T-helper 1 cell treated with Interleukin-12 subunit alpha and Interleukin-12 subunit beta and Interleukin-4 antibody, amounts not matched to agents 30 μg/mL and 1 μg/mL, for 36 hours (primary cell): ENCODE results near the gene GDF7.

Source experiments
- H3K27ac Mint-ChIP-seq: one replicate; pipeline ENCODE4 v1.8.0; 2021; ENCODE audit warnings: mild to moderate bottlenecking, mixed read lengths
- H3K27me3 Mint-ChIP-seq: one replicate; pipeline ENCODE4 v1.8.0; 2021; ENCODE audit warnings: low read depth, mixed read lengths
- H3K36me3 Mint-ChIP-seq: one replicate; pipeline ENCODE4 v1.8.0; 2021; ENCODE audit warnings: low read depth, mixed read lengths
- H3K4me1 Mint-ChIP-seq: one replicate; pipeline ENCODE4 v1.8.0; 2021; ENCODE audit warnings: low read depth, mixed read lengths
- H3K4me3 Mint-ChIP-seq: one replicate; pipeline ENCODE4 v1.8.0; 2021; ENCODE audit warnings: mild to moderate bottlenecking, moderate library complexity, mixed read lengths
- H3K9me3 Mint-ChIP-seq: one replicate; pipeline ENCODE4 v1.8.0; 2021; ENCODE audit warnings: mixed read lengths

The GDF7 gene

DNA sequence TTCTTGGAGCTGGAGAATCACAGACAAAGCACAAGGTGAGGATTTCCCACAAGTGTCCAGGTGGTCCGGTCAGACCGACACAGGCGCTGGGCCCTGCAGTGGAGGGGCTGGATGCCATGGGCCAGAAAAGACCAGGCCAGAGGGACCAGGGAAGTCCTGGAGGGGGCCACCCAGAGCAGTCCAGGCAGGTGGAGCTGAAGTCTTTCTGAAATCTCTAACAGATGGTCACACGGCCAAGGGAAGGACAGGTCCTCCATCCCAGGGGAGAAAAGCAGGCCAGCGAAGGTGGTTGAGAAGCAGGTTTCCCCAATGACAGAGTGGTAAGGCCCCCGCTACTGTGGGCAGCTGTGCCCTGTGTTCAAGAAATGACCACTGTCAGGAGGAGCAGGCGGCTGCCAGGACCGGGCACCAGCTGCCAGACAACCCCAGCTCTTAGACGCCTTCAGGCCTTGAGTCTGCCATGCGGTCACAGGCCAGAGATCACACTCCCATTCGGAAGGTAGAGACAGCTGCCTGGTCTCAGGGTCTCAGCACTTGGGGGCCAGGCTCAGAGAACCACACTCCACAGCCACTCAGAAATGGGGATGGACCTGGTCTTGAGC lies 42.0 kb upstream of the GDF7 start:
- no peak overlapping the region for H3K4me3 Mint-ChIP-seq
- H3K27ac Mint-ChIP-seq, result no peak overlapping the region
- no peaks in the 10 kb centered on the region for H3K27me3 Mint-ChIP-seq
- H3K9me3 Mint-ChIP-seq, result no peaks in the 10 kb centered on the region
- H3K36me3 Mint-ChIP-seq, result no peaks in the 10 kb centered on the region
- no peaks in the 10 kb centered on the region for H3K4me1 Mint-ChIP-seq

DNA sequence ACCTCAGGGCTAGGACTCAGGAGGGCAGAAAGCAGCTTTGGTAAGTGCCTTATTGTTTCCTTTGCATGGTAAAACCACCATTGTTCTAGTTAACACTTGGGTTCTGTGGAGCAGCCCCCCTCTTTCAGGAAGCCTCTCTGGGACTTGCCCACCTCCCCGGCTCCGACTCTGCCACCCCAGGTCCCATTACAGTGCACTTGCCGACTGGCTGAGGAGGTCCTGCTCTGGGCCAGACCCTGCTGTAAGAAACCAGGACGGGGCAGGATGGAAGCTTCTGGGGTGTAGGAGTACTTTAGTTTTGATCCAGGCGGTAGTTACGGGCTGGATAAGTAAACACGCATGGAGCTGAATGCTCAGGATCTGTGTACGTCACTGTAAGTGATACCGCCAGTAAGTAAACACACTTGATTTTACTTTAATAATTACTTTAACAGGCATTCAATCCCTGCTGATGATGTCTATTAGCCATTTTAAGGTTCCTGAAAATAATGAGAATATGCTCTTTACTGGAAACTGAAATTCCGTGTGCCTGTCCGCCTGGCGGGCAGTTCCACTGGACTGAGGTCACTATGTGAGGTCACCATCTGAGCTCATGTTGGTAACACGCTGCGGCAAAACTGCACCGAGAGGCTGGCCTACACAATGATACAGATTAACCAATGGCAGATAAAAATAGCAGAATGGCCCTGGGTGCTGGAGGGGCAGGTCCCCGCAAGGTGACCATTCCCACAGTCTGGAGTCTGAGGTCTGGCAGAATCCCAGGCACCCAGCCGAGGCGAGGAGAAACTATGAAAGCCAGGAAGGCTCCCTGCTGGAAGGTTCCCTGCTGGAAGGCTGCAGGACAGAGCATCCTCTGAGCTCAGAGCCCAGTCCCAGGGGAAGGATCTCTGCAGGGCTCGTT lies 41.2 kb upstream of the GDF7 start:
- Mint-ChIP-seq H3K4me1 (no peaks in the 10 kb centered on the region), H3K9me3 (no peaks in the 10 kb centered on the region), H3K4me3 (no peak overlapping the region), H3K36me3 (no peaks in the 10 kb centered on the region), H3K27ac (no peak overlapping the region), H3K27me3 (no peaks in the 10 kb centered on the region)

DNA sequence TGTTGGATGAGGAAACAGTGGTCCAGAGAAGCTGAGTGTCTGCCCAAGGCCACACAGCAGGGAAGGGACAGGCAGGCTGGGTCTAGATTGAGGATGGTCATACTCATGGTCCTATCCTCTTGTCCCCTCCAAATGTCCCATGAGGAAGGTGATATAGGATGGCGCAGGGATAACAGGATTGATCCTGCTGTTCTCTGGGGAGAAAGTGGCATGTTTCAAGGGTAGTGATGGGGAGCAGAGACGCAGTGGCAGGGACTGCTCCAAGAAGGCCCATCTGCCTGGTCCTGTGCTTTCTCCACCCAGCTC lies 40.6 kb upstream of the GDF7 start:
- no peak overlapping the region for H3K27ac Mint-ChIP-seq
- H3K4me1 Mint-ChIP-seq, result no peaks in the 10 kb centered on the region
- no peaks in the 10 kb centered on the region for H3K9me3 Mint-ChIP-seq
- no peak overlapping the region for H3K4me3 Mint-ChIP-seq
- H3K36me3 Mint-ChIP-seq, result no peaks in the 10 kb centered on the region
- H3K27me3 Mint-ChIP-seq, result no peaks in the 10 kb centered on the region

DNA sequence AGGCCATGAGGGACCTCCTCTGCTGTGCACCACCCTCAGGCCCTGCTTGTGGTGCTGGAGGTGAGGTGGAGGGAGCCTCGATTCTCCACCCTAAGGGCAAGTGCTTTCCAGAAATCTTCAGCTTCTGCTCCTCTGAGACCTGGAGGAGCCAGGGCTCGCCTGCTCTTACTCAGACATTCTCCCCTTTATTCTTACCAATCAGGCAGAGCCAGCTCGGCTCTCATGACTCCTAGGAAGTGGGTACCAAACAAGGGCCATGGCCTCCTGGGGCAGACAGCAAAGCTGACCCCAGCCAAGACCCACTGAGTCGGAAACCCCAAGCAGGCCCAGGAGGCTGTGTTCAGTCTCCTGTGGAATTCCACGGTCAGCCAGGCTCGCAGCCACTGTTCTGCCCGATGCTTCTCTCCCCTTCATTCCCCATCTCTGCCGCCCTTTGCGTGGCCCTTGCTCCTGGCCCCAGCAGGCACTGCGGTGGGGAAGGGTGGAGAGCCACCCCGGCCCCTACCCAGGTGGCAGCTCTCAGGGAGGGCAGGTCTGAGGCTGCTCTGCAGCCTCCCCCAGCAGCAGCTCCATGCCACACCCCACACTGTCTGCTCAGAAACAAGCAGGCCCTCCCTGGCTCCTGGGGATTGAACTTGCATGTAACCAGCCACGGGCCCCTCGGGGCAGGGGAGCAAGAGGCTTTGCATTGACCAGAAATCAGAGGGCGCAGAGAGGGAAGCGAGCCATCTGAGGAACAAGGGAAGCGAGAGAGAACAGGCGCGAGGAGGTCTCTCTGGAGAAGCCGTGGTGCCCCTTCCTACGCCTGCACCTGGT lies 40.0 kb upstream of the GDF7 start:
- Mint-ChIP-seq H3K36me3 (no peaks in the 10 kb centered on the region), H3K4me1 (no peaks in the 10 kb centered on the region), H3K9me3 (no peaks in the 10 kb centered on the region), H3K27ac (no peak overlapping the region), H3K27me3 (no peaks in the 10 kb centered on the region), H3K4me3 (no peak overlapping the region)

DNA sequence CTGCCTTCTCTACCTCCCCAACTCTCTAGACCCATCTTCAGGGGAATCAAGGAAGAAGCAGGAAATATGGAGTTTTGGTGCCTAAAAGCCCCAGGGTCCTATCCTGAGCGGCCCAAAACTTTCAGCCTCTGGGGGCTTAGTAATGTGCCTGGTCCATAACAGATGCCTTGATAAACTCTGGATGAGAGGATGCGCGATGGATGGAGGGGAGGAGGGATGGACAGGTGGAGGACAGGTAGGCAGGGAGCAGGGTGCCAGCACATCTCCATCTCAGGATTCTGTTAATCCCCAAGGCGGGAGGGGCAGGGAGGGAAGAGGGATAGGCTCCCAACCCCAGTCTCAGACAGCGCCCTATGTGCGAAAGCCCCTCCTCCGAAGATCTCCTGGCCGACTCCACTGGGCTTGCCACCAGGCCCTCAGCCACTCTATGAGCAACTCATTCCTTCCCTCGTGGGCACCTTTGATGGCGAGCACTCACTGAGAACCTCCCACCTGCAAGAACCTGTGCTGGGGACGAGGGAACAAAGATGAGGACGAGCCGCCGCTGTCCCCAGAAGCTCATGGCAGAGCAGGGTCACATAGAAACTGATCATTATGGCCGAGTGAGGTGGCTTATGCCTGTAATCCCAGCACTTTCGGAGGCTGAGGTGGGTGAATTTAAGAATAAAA lies 39.1 kb upstream of the GDF7 start:
- Mint-ChIP-seq H3K4me1 (no peaks in the 10 kb centered on the region), H3K4me3 (no peak overlapping the region), H3K36me3 (no peaks in the 10 kb centered on the region), H3K27me3 (no peaks in the 10 kb centered on the region), H3K9me3 (no peaks in the 10 kb centered on the region), H3K27ac (no peak overlapping the region)

DNA sequence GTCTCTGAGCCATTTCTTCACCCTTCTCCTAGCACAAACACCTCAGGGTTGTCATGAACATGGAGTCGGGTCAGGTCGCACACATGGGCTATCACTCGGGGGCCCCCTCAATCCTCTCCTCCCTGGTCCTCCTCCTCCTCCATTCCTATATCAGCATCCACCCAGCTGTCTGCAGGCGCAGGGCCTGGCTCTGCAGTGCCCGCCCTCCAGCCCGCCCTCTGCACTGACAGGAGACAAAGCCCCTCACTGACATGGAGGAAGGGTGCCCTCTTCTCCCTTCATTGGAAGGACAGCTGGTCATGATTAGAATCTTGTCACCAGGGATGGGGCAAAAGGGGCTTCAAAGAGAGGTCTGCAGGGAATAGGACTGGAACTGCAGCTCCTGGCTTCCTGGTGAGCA lies 37.8 kb upstream of the GDF7 start:
- Mint-ChIP-seq H3K4me1 (no peaks in the 10 kb centered on the region), H3K9me3 (no peaks in the 10 kb centered on the region), H3K4me3 (no peak overlapping the region), H3K27ac (no peak overlapping the region), H3K27me3 (no peaks in the 10 kb centered on the region), H3K36me3 (no peaks in the 10 kb centered on the region)

DNA sequence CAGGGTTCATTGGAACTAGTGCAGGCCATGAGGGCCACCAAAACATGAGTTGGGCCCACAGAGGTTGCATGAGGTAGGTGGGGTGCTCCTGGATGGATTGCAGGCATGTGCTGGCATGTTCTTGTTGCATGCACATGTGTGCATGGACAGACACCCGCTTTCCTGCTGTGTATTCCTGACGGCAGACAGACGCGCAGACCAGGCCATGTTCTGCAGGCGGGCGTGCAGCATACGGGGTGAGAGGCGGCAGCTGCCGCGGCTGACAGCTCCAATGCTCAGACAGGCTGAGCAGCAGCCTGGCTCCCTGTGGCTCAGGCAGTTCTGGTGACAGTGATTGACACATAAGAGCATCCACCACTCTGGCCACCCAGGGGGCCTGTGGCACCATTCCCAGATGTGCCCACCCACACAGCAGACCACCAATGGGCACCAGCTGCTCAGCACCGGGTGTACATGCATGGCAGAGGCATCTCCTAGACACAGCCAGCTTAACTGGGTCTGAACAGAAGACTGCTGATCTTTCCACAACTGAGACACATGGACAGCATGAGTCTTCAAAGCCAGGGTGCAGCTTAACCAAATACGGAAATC lies 37.3 kb upstream of the GDF7 start:
- Mint-ChIP-seq H3K4me1 (no peaks in the 10 kb centered on the region), H3K4me3 (no peak overlapping the region), H3K36me3 (no peaks in the 10 kb centered on the region), H3K27me3 (no peaks in the 10 kb centered on the region), H3K27ac (no peak overlapping the region), H3K9me3 (no peaks in the 10 kb centered on the region)

DNA sequence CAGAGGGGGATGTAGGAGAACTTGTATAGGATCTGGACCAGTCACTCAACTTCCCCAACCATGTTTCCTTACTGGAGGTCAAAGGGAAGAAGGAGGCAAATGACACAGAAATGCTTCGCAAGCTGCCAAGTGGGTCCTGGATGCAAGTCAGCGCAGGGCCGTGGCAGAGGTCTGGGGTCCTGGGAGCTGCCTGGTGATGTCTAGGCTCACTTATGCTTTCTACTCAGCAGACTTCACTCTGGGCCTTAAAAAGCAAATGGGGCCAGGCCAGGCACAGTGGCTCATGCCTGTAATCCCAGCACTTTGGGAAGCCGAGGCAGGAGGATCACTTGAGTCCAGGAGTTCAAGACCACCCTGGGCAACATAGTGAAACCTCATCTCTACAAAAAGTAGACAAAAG lies 36.0 kb upstream of the GDF7 start:
- Mint-ChIP-seq H3K9me3 (no peaks in the 10 kb centered on the region), H3K36me3 (no peaks in the 10 kb centered on the region), H3K27me3 (no peaks in the 10 kb centered on the region), H3K4me3 (no peak overlapping the region), H3K27ac (no peak overlapping the region), H3K4me1 (no peaks in the 10 kb centered on the region)

DNA sequence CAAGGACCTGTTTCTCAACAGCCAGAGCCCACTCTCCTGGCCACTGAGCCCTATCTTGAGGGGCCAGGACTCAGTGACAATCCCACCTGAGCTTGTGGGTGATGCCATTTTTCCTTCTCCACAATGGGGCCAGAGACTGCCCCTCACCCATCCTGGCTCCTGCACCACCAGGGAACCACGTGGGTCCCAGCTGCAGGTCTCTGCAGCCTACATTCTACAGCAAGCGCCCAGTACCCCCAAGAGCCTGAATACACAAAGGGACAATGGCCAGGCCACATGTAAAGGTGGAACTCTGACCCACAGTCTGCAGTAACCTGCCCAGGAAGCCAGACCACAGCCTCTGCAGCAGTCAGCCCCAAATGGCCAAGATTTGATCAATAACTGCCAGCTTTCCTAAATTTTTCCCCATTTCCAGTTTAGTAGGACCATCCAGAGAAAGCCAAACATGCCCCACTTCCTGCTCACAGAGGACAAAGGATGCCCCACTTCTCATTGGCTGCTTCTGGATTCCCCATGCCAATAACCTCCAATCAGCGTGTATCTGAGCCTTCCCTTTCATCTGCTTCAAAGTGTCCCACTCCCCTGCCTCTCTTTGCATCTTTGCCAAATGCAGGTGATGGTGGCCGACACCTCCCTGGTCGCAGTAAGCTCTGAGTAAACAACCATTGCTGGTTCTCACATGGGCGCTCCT lies 35.2 kb upstream of the GDF7 start:
- Mint-ChIP-seq H3K4me3 (no peak overlapping the region), H3K36me3 (no peaks in the 10 kb centered on the region), H3K9me3 (no peaks in the 10 kb centered on the region), H3K27ac (no peak overlapping the region), H3K27me3 (no peaks in the 10 kb centered on the region), H3K4me1 (no peaks in the 10 kb centered on the region)

DNA sequence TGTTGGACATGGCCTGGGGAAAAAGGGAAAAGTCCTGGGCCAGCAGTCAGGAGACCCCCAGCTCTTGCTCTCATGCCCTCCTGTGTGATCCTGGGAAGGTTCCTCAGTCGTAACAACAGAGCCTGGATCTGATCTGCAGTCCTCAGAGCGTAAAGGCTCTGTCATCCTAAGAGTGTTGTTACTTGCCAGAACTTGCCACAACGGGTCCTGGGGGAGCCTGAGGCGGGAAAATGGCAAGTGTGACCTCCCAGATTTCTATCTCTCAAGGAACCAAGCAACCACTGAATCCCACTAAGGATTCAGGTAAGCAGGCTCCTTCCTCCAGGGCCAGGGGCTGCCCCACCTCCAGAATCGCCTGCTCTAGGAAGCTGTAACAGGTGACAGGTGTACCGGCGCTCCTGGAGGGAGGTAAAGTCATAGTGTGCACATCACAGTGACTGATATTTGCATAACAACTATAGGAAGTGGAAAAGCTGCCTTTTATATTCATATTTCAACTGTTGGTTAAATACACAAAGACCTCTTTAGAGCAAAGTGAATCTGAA lies 34.4 kb upstream of the GDF7 start:
- Mint-ChIP-seq H3K4me3 (no peak overlapping the region), H3K27me3 (no peaks in the 10 kb centered on the region), H3K4me1 (no peaks in the 10 kb centered on the region), H3K27ac (no peak overlapping the region), H3K36me3 (no peaks in the 10 kb centered on the region), H3K9me3 (no peaks in the 10 kb centered on the region)

DNA sequence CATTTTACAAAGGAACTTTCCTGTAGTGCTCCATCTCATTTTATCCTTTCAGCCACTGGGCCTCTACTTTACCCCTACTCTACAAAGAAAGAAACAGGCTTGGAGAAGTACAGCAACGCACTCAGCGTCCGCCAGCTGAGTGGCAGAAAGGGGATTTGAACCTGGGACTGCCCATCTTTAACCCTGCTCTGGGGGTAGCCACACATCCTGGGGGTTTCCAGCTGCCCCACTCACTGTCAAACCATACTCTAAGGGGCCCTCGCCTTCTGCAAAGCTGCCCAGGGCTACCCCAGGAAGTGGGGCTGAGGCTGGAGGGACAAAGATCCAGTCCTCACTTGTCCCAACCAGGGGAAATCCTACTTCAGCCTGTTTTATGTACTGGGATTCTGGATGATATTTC lies 33.9 kb upstream of the GDF7 start:
- Mint-ChIP-seq H3K9me3 (no peaks in the 10 kb centered on the region), H3K4me3 (no peak overlapping the region), H3K4me1 (no peaks in the 10 kb centered on the region), H3K27me3 (no peaks in the 10 kb centered on the region), H3K27ac (no peak overlapping the region), H3K36me3 (no peaks in the 10 kb centered on the region)

DNA sequence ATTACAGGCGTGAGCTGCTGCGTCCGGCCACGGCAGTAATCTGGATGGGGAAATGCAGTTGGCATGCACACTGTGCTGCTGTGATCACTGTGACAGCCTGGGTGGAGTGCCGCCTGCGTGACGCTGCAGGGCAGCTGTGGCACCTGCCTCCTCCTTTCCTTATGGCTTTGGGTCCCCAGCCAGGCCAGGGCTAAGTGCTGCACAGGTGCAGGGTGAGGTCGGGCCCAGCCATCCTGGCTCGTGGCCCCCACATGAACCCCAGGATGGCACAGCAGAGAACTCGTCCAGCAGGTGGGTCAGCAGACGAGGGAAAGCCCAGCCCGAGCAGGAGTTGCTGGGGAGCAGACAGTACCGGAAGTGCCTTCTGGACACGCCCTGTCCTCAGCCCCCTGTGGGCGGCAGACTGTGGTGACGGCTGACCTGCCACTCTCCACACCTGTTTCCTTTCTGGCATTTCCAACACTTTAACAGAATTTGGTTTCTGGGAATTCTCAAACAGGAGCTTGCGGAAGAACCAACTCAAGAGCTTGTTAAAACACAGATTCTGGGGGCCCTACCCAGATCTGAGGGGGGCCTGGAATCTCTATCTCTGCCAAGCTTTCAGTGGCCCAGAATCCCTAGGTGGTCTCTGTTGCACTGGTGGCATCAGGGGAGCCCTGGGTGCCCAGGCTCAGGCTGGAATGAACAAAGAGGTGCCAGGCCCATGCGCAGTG lies 33.0 kb upstream of the GDF7 start:
- no peaks in the 10 kb centered on the region for H3K27me3 Mint-ChIP-seq
- no peak overlapping the region for H3K4me3 Mint-ChIP-seq
- H3K36me3 Mint-ChIP-seq, result no peaks in the 10 kb centered on the region
- no peaks in the 10 kb centered on the region for H3K4me1 Mint-ChIP-seq
- H3K9me3 Mint-ChIP-seq, result no peaks in the 10 kb centered on the region
- H3K27ac Mint-ChIP-seq, result no peak overlapping the region

DNA sequence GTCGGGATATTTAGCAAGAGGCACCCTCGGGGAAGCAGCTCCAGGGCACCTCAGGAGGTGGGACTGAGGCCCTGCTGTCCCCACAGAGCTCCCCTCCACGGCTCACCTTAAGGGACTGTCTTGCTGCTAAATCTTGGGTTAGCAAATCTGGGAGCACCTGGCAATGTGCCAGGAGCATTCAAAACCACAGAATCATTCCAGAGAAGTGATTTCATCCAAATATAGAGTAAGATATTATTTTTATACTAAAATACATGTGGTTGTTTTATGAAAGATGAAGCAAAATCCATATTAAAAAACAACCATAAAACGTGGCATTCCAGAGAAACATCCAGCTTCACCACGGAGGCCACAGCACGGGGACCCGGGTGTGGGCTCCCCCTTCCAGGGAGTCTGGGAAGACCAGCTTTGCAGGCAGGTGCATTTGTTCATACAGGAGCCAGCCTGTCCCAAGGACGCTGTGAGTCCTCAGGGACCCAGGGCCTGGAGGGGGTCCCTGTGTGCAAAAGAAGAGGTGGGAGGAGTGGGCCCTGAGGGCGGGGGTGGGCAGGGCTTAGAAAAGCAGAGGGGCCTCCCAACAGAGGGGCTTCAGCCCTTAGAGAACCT lies 32.3 kb upstream of the GDF7 start:
- Mint-ChIP-seq H3K36me3 (peaks cover 2% of the 10 kb centered on the region), H3K27me3 (no peaks in the 10 kb centered on the region), H3K4me1 (no peaks in the 10 kb centered on the region), H3K27ac (no peak overlapping the region), H3K4me3 (no peak overlapping the region), H3K9me3 (no peaks in the 10 kb centered on the region)
